ENCODE results near the gene PRMT9.
A peak's percentile ranks its signal among the peaks of the same experiment; 100 is the strongest.

The PRMT9 gene

DNA sequence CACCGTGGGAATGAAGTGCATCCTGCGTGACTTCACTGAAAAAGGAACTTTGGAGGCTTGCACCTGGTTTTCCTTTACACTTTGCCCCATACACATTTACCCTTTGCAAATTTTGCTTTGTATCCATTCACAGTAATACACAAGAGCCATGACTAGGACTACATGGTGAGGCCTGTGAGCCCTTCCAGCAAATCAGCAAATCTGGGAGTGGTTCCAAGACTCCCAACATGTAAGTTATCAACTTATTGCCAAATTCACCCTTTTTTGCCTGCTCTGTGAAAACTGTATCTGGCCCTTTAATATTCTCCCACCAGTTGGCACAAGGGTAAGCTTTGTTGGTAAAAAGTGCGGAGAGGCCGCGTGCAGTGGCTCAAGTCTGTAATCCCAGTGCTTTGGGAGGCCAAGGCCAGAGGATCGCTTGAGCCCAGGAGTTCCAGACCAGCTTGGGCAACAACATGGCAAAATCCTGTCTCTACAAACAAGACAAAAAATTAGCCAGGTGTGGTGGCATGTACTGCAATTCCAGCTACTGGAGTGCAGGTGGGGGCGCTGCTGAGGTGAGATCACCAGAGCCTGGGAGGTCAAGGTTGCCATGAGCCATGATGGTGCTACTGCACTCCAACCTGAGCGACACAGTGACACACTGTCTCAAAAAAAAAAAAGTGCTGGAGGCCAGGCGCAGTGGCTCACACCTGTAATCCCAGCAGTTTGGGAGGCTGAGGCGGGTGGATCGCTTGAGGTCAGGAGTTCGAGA, 5.0 kb downstream of the PRMT9 start:
- TF ChIP-seq CTCF (IDR thresholded peaks at IDR 0.05; ENCODE audit: low read depth, low read length) = no peak
- peak in 1 of 2 donors; percentile 40 for DNase-seq (ENCODE audit: low read depth in 2 of 2)
- no peak overlapping the region for H3K4me3 ChIP-seq (replicated peaks in 1 of 2; ENCODE audit: low read depth in 2 of 2, low read length in 2 of 2)

DNA sequence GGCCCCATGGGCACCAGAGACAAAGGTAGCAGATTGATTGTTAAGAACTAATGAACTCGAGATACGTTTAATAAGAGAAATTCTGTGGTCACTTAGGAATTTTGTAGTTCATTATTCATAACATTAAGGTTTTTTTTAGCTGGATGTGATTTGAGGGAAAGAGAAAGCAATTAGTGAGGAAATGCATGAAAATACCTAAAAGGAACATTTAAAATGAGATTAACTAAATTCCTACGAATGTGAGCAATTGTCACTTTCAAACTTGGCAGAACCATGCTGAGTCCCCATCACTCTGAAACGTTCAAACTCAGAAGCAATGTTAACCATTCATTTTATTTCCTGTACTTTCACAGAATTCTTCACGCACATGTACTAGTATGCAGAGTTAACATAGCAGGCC, 5.9 kb downstream of the PRMT9 start:
- H3K4me3 ChIP-seq (replicated peaks in 1 of 2; ENCODE audit: low read depth in 2 of 2, low read length in 2 of 2) = no peak overlapping the region
- no peak for DNase-seq (ENCODE audit: low read depth in 2 of 2)
- no peak for TF ChIP-seq CTCF (IDR thresholded peaks at IDR 0.05; ENCODE audit: low read depth, low read length)

DNA sequence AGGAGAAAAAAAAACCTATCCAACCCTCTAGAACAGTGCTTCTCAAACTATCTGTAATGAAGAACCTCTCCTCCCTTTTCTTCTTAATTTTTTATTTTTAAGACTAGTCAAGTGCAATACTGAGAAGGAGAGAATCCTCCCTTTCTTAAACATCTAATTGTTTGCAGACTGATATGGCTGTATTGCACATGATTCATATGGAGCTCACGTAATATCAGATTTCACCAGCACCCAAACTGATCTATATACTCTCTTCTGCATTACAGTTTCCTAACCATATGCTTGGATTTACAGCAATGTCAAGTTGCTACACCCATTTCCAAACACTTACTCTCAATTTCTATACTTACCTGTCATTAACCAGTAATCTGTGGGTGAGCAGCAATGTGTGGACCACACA, 9.5 kb downstream of the PRMT9 start:
- H3K4me3 ChIP-seq (replicated peaks in 1 of 2; ENCODE audit: low read depth in 2 of 2, low read length in 2 of 2) = no peak overlapping the region
- no peak for DNase-seq (ENCODE audit: low read depth in 2 of 2)

DNA sequence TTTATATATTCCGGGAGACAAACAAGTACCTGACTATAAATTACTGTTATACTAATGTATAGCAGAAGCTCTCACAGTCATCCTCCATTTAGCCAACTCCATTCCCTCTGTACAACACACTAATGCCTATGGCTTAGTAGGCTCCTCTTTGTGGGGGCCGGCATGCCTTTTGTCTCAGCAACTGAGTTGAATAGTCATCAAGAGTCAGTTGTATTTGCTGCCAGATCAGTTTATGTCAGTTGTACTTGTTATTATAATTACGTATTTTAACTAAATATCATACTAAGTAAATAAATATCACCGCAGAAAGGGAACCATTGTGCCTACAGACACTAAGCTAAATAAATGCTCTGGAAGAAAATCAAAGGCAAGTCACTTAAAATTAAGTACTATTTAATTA, 9.9 kb downstream of the PRMT9 start:
- no peak for DNase-seq (ENCODE audit: low read depth in 2 of 2)
- TF ChIP-seq CTCF (IDR thresholded peaks at IDR 0.05; ENCODE audit: low read depth, low read length) = no peak
- H3K4me3 ChIP-seq (replicated peaks in 1 of 2; ENCODE audit: low read depth in 2 of 2, low read length in 2 of 2) = no peak overlapping the region

More for the DNA sequence above, 9.5 kb downstream of the PRMT9 start:
- TF ChIP-seq CTCF (IDR thresholded peaks at IDR 0.05; ENCODE audit: low read depth, low read length) = no peak

DNA sequence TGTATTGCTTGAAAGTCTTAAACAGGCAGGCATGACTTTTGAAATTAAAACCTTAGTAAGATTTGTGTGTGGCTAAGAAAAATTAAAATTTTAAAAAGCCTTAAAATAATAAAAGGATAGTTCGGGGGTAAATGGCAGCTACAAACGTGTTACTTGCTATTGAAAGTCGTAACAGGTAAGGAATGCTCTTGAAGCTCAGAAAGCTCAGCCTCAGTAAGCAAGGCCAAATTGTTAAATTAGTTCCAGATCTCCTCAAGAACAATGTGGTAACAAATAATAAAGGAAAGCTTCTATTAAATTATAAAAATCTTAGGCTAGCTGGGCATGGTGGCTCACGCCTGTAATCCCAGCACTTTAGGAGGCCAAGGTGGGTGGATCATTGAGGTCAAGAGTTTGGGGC, 25.5 kb downstream of the PRMT9 start:
- no peak for DNase-seq (ENCODE audit: low read depth in 2 of 2)
- no peak overlapping the region for H3K4me3 ChIP-seq (replicated peaks in 1 of 2; ENCODE audit: low read depth in 2 of 2, low read length in 2 of 2)
- TF ChIP-seq CTCF (IDR thresholded peaks at IDR 0.05; ENCODE audit: low read depth, low read length) = no peak

GRCh38 chr4:147655639-147656038, 28.3 kb downstream of the PRMT9 start:
- H3K4me3 ChIP-seq (replicated peaks in 1 of 2; ENCODE audit: low read depth in 2 of 2, low read length in 2 of 2) = no peak overlapping the region
- DNase-seq (ENCODE audit: low read depth in 2 of 2) = no peak
- no peak for TF ChIP-seq CTCF (IDR thresholded peaks at IDR 0.05; ENCODE audit: low read depth, low read length)

- no peak for DNase-seq (ENCODE audit: low read depth in 2 of 2)
- TF ChIP-seq CTCF (IDR thresholded peaks at IDR 0.05; ENCODE audit: low read depth, low read length) = no peak
Observed at GRCh38 chr4:147651563-147651962, 32.4 kb downstream of the PRMT9 start.

More at GRCh38 chr4:147651563-147651962, 32.4 kb downstream of the PRMT9 start:
- H3K4me3 ChIP-seq (replicated peaks in 1 of 2; ENCODE audit: low read depth in 2 of 2, low read length in 2 of 2) = no peak overlapping the region
